GM23338 (cell line): Measurements from ENCODE around the gene LRRC73. TPM values are rescaled to one million over a fixed set of nuclear protein-coding genes. Genes with fewer than 3 reads are reported as not detected.

Experiments used
- ATAC-seq: fragments of 200-7000 bp; cut with Tn5 transposase; 3 replicates; pipeline ENCODE4 v1.9.1; 2020
- DNase-seq: peaks from one replicate; pipeline ENCODE4 v3.0.0-alpha.2; 2015; ENCODE audit warnings: low spot score
- H2AFZ ChIP-seq: fragments of 200-600 bp; sonication (generic); 2 replicates; pipeline ENCODE4 v1.8.0; 2016; ENCODE audit warnings: antibody characterized with exemption, mild to moderate bottlenecking, moderate library complexity
- H3F3A ChIP-seq: fragments of 200-600 bp; sonication (generic); replicated peaks from 2 replicates; pipeline ENCODE4 v1.8.0; 2017; ENCODE audit warnings: antibody characterized with exemption, mixed run types, low read depth
- H3K27ac ChIP-seq: fragments of 200-600 bp; sonication (generic); 2 replicates; pipeline ENCODE4 v1.6.1; 2016; ENCODE audit warnings: low read depth
- H3K27me3 ChIP-seq: fragments of 200-600 bp; sonication (generic); 2 replicates; pipeline ENCODE4 v1.8.0; 2016; ENCODE audit warnings: mild to moderate bottlenecking, mixed run types, moderate library complexity; ENCODE audit not compliant: insufficient read depth
- H3K36me3 ChIP-seq: fragments of 200-600 bp; sonication (generic); 2 replicates; pipeline ENCODE4 v1.8.0; 2016; ENCODE audit warnings: mild to moderate bottlenecking; ENCODE audit not compliant: insufficient read depth
- H3K4me1 ChIP-seq: fragments of 200-600 bp; sonication (generic); 2 replicates; pipeline ENCODE4 v1.8.0; 2016; ENCODE audit warnings: mild to moderate bottlenecking, moderate library complexity; ENCODE audit not compliant: insufficient read depth
- H3K4me2 ChIP-seq: fragments of 200-600 bp; sonication (generic); 2 replicates; pipeline ENCODE4 v1.7.1; 2017; ENCODE audit warnings: mixed run types
- H3K4me3 ChIP-seq: fragments of 200-600 bp; sonication (generic); 2 replicates; pipeline ENCODE4 v1.6.1; 2016; ENCODE audit warnings: mixed run types
- H3K79me2 ChIP-seq: fragments of 200-600 bp; sonication (generic); replicated peaks from 2 replicates; pipeline ENCODE4 v1.8.0; 2017; ENCODE audit warnings: mild to moderate bottlenecking; ENCODE audit not compliant: insufficient read depth
- H3K9me2 ChIP-seq: fragments of 200-600 bp; sonication (generic); 2 replicates; pipeline ENCODE4 v1.8.0; 2017; ENCODE audit not compliant: insufficient read depth
- H4K20me1 ChIP-seq: fragments of 200-600 bp; sonication (generic); replicated peaks from 2 replicates; pipeline ENCODE4 v1.8.0; 2017; ENCODE audit warnings: mild to moderate bottlenecking; ENCODE audit not compliant: insufficient read depth
- H3K27ac Mint-ChIP-seq: 2 replicates; pipeline ENCODE4 v1.8.0; 2020; ENCODE audit warnings: inconsistent platforms, mild to moderate bottlenecking, moderate library complexity, mixed read lengths
- H3K27me3 Mint-ChIP-seq: 3 replicates; pipeline ENCODE4 v1.8.0; 2022; ENCODE audit warnings: low read depth, mild to moderate bottlenecking, moderate library complexity, mixed read lengths, inconsistent platforms; ENCODE audit not compliant: insufficient read depth, poor library complexity
- H3K36me3 Mint-ChIP-seq: 3 replicates; pipeline ENCODE4 v1.8.0; 2021; ENCODE audit warnings: low read depth, mild to moderate bottlenecking, inconsistent platforms, moderate library complexity, mixed read lengths
- H3K4me1 Mint-ChIP-seq: 3 replicates; pipeline ENCODE4 v1.8.0; 2020; ENCODE audit warnings: mild to moderate bottlenecking, inconsistent platforms, mixed read lengths
- H3K4me3 Mint-ChIP-seq: 3 replicates; pipeline ENCODE4 v1.8.0; 2021; ENCODE audit warnings: moderate library complexity, mild to moderate bottlenecking, inconsistent platforms, mixed read lengths
- H3K9me3 Mint-ChIP-seq: 3 replicates; pipeline ENCODE4 v1.8.0; 2020; ENCODE audit warnings: moderate library complexity, mild to moderate bottlenecking, inconsistent platforms, mixed read lengths
- CREB1 ChIP-seq: fragments of 250-450 bp; sonication (Bioruptor Pico); IDR thresholded peaks from 2 replicates; pipeline ENCODE4 v1.5.0; 2020; ENCODE audit warnings: low read depth, mild to moderate bottlenecking, moderate library complexity
- EZH2 ChIP-seq: fragments of 200-600 bp; sonication (generic); IDR thresholded peaks from one replicate; pipeline ENCODE4 v1.8.0; 2017; ENCODE audit warnings: antibody characterized with exemption, mild to moderate bottlenecking, low read depth; ENCODE audit not compliant: unreplicated experiment
- EZH2phosphoT487 ChIP-seq: fragments of 200-600 bp; sonication (generic); IDR thresholded peaks from one replicate; pipeline ENCODE4 v1.8.1; 2018; ENCODE audit warnings: antibody characterized with exemption; ENCODE audit not compliant: unreplicated experiment
- JUNB ChIP-seq: IDR thresholded peaks from one replicate; pipeline ENCODE4 v1.6.1; 2016; ENCODE audit warnings: antibody characterized with exemption; ENCODE audit not compliant: unreplicated experiment
- NANOG ChIP-seq: IDR thresholded peaks from 2 replicates; pipeline ENCODE4 v1.6.1; 2016; ENCODE audit warnings: antibody characterized with exemption, borderline replicate concordance
- POLR2AphosphoS5 ChIP-seq: IDR thresholded peaks from 2 replicates; pipeline ENCODE4 v1.6.1; 2016; ENCODE audit warnings: antibody characterized with exemption, low read depth
- ZNF114 ChIP-seq: fragments of 250-450 bp; sonication (Bioruptor Pico); IDR thresholded peaks from 2 replicates; pipeline ENCODE4 v1.5.0; 2020; ENCODE audit warnings: mild to moderate bottlenecking, moderate library complexity
- polyA plus RNA-seq: library from polyadenylated mRNA; unstranded; fragments of >200 nt; fragmentation: Nextera tagmentation; extraction: Ambion mirVana; gene quantifications from 2 replicates; pipeline ENCODE4 v1.2.1, GENCODE V29; 2016
- total RNA-seq: library from RNA; depleted of rRNA; stranded (reverse); fragments of >200 nt; shearing (Covaris generic); gene quantifications from 2 replicates; pipeline ENCODE4 v1.2.3, GENCODE V29; 2014
- TF ChIP-seq, protein P1 (sequence below), 2 experiments: fragments of 200-600 bp in 1 of 2; sonication (generic) in 1 of 2; conservative IDR thresholded peaks; 2 replicates each; pipeline versions ENCODE4 v1.5.1 to v1.6.1; 2016 to 2017; ENCODE audit warnings: antibody characterized with exemption in 2 of 2, low read depth in 2 of 2, mild to moderate bottlenecking in 2 of 2, moderate library complexity in 1 of 2
- TF ChIP-seq, protein P2 (sequence below): IDR thresholded peaks from 2 replicates; pipeline ENCODE4 v1.6.1; 2016; ENCODE audit warnings: antibody characterized with exemption
- TF ChIP-seq, protein P3 (sequence below): IDR thresholded peaks from one replicate; pipeline ENCODE4 v1.6.1; 2018; ENCODE audit warnings: antibody characterized with exemption; ENCODE audit not compliant: unreplicated experiment
- TF ChIP-seq, protein P4 (sequence below): fragments of 250-450 bp; sonication (Bioruptor Pico); IDR thresholded peaks from 2 replicates; pipeline ENCODE4 v1.5.0; 2020; ENCODE audit warnings: mild to moderate bottlenecking, moderate library complexity

Gene LRRC73
- total and polyA plus RNA-seq, 2 experiments from 2014 or later: 0.26 to 0.59 TPM

DNA sequence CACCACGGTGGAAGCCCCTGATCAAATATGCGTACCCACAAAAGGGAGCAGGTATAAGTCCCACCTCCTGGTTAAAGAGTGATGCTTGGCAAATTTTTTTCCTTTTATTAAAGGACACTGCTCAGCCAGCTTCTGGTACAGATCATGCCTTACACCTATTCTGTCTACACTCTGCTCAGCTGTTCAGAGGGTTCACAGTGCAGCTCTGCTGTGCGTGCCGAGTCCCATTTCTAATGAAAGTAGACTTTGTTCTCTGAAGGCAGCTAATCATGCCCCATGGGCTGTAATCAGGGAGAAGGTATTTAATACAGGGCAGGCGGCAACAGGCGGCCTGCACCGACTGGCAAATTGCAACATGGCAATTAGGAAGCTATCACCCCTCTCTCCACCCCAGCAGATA, 16.3 kb downstream of the LRRC73 start (continued):
- TF ChIP-seq, protein P1, sequence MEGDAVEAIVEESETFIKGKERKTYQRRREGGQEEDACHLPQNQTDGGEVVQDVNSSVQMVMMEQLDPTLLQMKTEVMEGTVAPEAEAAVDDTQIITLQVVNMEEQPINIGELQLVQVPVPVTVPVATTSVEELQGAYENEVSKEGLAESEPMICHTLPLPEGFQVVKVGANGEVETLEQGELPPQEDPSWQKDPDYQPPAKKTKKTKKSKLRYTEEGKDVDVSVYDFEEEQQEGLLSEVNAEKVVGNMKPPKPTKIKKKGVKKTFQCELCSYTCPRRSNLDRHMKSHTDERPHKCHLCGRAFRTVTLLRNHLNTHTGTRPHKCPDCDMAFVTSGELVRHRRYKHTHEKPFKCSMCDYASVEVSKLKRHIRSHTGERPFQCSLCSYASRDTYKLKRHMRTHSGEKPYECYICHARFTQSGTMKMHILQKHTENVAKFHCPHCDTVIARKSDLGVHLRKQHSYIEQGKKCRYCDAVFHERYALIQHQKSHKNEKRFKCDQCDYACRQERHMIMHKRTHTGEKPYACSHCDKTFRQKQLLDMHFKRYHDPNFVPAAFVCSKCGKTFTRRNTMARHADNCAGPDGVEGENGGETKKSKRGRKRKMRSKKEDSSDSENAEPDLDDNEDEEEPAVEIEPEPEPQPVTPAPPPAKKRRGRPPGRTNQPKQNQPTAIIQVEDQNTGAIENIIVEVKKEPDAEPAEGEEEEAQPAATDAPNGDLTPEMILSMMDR (conservative IDR thresholded peaks at IDR 0.05; ENCODE audit: low read depth in 2 of 2): no peak
- TF ChIP-seq EZH2phosphoT487: no peak
- TF ChIP-seq NANOG: no peak
- no peak for TF ChIP-seq ZNF114 (CRISPR knock-in tag)
- TF ChIP-seq, protein P2, sequence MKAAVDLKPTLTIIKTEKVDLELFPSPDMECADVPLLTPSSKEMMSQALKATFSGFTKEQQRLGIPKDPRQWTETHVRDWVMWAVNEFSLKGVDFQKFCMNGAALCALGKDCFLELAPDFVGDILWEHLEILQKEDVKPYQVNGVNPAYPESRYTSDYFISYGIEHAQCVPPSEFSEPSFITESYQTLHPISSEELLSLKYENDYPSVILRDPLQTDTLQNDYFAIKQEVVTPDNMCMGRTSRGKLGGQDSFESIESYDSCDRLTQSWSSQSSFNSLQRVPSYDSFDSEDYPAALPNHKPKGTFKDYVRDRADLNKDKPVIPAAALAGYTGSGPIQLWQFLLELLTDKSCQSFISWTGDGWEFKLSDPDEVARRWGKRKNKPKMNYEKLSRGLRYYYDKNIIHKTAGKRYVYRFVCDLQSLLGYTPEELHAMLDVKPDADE: no peak
- TF ChIP-seq POLR2AphosphoS5: no peak
- TF ChIP-seq, protein P3, sequence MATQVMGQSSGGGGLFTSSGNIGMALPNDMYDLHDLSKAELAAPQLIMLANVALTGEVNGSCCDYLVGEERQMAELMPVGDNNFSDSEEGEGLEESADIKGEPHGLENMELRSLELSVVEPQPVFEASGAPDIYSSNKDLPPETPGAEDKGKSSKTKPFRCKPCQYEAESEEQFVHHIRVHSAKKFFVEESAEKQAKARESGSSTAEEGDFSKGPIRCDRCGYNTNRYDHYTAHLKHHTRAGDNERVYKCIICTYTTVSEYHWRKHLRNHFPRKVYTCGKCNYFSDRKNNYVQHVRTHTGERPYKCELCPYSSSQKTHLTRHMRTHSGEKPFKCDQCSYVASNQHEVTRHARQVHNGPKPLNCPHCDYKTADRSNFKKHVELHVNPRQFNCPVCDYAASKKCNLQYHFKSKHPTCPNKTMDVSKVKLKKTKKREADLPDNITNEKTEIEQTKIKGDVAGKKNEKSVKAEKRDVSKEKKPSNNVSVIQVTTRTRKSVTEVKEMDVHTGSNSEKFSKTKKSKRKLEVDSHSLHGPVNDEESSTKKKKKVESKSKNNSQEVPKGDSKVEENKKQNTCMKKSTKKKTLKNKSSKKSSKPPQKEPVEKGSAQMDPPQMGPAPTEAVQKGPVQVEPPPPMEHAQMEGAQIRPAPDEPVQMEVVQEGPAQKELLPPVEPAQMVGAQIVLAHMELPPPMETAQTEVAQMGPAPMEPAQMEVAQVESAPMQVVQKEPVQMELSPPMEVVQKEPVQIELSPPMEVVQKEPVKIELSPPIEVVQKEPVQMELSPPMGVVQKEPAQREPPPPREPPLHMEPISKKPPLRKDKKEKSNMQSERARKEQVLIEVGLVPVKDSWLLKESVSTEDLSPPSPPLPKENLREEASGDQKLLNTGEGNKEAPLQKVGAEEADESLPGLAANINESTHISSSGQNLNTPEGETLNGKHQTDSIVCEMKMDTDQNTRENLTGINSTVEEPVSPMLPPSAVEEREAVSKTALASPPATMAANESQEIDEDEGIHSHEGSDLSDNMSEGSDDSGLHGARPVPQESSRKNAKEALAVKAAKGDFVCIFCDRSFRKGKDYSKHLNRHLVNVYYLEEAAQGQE: no peak
- TF ChIP-seq CREB1 (CRISPR knock-in tag): no peak
- no peak for TF ChIP-seq EZH2

DNA sequence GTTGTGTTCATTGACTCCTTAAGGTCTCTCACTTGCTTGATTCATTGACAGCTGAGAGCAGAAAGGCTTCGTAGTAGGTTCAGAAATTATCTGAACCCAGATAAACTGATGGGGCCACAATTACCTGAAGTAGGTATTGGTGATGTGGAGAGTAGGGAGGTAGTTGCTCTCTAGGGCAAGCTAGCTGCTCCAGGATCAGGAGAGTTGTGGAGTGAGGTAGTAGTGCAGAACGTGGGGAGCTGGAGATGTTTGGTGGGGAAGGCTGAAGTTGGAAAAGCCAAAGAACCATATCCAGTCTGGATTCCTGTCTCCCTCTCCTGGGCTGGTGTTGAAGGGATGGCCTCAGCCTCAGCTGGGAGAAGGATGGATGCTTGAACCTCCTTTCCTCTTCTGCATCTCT, 16.9 kb downstream of the LRRC73 start:
- Mint-ChIP-seq H3K9me3 (no peaks in the 10 kb centered on the region), H3K27ac (no peak overlapping the region; the same call in 1 of the 2 replicates), H3K36me3 (peaks cover 7% of the 10 kb centered on the region), H3K4me3 (no peak overlapping the region; the same call in 2 of the 3 replicates), H3K4me1 (peaks cover 39% of the 10 kb centered on the region), H3K27me3 (peaks cover 6% of the 10 kb centered on the region)
- no peaks in the 10 kb centered on the region for H3K27me3 ChIP-seq
- peaks cover 45% of the 10 kb centered on the region for H3K79me2 ChIP-seq
- no peak overlapping the region for H3K4me2 ChIP-seq
- H3K27ac ChIP-seq: no peak overlapping the region
- H3K9me2 ChIP-seq: no peaks in the 10 kb centered on the region
- no peak for DNase-seq
- H3K36me3 ChIP-seq: no peaks in the 10 kb centered on the region
- no peak overlapping the region for H3K4me3 ChIP-seq
- ATAC-seq: no peak
- H3K4me1 ChIP-seq: peaks cover 16% of the 10 kb centered on the region
- H2AFZ ChIP-seq: no peak overlapping the region
- no peaks in the 10 kb centered on the region for H3F3A ChIP-seq
- H4K20me1 ChIP-seq: peaks cover 16% of the 10 kb centered on the region
- TF ChIP-seq, protein P2: no peak
- TF ChIP-seq JUNB (no peak), CREB1 (CRISPR knock-in tag) (no peak)
- TF ChIP-seq, protein P4, sequence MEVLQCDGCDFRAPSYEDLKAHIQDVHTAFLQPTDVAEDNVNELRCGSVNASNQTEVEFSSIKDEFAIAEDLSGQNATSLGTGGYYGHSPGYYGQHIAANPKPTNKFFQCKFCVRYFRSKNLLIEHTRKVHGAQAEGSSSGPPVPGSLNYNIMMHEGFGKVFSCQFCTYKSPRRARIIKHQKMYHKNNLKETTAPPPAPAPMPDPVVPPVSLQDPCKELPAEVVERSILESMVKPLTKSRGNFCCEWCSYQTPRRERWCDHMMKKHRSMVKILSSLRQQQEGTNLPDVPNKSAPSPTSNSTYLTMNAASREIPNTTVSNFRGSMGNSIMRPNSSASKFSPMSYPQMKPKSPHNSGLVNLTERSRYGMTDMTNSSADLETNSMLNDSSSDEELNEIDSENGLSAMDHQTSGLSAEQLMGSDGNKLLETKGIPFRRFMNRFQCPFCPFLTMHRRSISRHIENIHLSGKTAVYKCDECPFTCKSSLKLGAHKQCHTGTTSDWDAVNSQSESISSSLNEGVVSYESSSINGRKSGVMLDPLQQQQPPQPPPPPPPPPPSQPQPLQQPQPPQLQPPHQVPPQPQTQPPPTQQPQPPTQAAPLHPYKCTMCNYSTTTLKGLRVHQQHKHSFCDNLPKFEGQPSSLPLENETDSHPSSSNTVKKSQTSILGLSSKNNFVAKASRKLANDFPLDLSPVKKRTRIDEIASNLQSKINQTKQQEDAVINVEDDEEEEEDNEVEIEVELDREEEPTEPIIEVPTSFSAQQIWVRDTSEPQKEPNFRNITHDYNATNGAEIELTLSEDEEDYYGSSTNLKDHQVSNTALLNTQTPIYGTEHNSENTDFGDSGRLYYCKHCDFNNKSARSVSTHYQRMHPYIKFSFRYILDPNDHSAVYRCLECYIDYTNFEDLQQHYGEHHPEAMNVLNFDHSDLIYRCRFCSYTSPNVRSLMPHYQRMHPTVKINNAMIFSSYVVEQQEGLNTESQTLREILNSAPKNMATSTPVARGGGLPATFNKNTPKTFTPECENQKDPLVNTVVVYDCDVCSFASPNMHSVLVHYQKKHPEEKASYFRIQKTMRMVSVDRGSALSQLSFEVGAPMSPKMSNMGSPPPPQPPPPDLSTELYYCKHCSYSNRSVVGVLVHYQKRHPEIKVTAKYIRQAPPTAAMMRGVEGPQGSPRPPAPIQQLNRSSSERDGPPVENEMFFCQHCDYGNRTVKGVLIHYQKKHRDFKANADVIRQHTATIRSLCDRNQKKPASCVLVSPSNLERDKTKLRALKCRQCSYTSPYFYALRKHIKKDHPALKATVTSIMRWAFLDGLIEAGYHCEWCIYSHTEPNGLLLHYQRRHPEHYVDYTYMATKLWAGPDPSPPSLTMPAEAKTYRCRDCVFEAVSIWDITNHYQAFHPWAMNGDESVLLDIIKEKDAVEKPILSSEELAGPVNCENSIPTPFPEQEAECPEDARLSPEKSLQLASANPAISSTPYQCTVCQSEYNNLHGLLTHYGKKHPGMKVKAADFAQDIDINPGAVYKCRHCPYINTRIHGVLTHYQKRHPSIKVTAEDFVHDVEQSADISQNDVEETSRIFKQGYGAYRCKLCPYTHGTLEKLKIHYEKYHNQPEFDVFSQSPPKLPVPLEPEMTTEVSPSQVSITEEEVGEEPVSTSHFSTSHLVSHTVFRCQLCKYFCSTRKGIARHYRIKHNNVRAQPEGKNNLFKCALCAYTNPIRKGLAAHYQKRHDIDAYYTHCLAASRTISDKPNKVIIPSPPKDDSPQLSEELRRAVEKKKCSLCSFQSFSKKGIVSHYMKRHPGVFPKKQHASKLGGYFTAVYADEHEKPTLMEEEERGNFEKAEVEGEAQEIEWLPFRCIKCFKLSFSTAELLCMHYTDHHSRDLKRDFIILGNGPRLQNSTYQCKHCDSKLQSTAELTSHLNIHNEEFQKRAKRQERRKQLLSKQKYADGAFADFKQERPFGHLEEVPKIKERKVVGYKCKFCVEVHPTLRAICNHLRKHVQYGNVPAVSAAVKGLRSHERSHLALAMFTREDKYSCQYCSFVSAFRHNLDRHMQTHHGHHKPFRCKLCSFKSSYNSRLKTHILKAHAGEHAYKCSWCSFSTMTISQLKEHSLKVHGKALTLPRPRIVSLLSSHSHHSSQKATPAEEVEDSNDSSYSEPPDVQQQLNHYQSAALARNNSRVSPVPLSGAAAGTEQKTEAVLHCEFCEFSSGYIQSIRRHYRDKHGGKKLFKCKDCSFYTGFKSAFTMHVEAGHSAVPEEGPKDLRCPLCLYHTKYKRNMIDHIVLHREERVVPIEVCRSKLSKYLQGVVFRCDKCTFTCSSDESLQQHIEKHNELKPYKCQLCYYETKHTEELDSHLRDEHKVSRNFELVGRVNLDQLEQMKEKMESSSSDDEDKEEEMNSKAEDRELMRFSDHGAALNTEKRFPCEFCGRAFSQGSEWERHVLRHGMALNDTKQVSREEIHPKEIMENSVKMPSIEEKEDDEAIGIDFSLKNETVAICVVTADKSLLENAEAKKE (CRISPR knock-in tag): no peak
